Uterus (tissue), 2 donors: ENCODE results near the gene CRTAC1.

Experiments
- POLR2A ChIP-seq, 2 donors: fragments of 450-650 bp; IDR thresholded peaks; one replicate each; pipeline ENCODE4 v1.6.1; 2016; ENCODE audit warnings: antibody characterized with exemption in 2 of 2, mild to moderate bottlenecking in 1 of 2, moderate library complexity in 1 of 2
- TF ChIP-seq, protein P1 (sequence below), 4 experiments: fragments of 200-600 bp in 2 of 4; fragments of 450-650 bp in 2 of 4; sonication (generic) in 2 of 4; IDR thresholded peaks; one replicate each; pipeline ENCODE4 v1.5.1; 2016 to 2019; ENCODE audit warnings: antibody characterized with exemption in 4 of 4, mild to moderate bottlenecking in 2 of 4, moderate library complexity in 1 of 4

DNA sequence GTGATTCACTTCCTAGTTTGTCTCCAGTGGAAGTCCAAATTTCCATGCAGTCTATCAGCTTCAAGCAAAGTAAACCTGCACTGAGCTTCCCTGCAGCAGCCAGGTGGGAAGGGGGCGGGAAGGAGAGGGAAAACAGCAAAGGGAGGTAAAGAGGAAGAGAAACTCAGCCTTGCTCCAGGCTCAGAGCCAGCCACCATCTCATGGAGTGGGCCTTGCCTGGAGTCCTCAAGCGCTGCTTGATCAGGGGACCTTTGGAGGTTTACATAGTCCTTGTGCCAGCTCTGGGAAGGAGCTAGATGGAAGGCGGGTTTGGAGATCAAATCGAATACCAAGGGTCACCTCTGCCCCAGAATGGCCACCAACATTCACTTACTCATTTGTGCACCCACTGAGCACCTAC lies 7.4 kb downstream of the CRTAC1 start:
- no peak for TF ChIP-seq POLR2A (IDR thresholded peaks at IDR 0.05)
- TF ChIP-seq, protein P1, sequence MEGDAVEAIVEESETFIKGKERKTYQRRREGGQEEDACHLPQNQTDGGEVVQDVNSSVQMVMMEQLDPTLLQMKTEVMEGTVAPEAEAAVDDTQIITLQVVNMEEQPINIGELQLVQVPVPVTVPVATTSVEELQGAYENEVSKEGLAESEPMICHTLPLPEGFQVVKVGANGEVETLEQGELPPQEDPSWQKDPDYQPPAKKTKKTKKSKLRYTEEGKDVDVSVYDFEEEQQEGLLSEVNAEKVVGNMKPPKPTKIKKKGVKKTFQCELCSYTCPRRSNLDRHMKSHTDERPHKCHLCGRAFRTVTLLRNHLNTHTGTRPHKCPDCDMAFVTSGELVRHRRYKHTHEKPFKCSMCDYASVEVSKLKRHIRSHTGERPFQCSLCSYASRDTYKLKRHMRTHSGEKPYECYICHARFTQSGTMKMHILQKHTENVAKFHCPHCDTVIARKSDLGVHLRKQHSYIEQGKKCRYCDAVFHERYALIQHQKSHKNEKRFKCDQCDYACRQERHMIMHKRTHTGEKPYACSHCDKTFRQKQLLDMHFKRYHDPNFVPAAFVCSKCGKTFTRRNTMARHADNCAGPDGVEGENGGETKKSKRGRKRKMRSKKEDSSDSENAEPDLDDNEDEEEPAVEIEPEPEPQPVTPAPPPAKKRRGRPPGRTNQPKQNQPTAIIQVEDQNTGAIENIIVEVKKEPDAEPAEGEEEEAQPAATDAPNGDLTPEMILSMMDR (IDR thresholded peaks at IDR 0.05) = no peak
